Measurements from ENCODE around the gene AFMID. TPM values are rescaled to one million over a fixed set of nuclear protein-coding genes. Genes with fewer than 3 reads are reported as not detected.

The AFMID gene
- total and polyA plus RNA-seq, 9 of the 15 experiments (the other 6 are each of a cell fraction or from before 2014, with no cell fraction given) = 62.1 to 188 (median 74.4) TPM

DNA sequence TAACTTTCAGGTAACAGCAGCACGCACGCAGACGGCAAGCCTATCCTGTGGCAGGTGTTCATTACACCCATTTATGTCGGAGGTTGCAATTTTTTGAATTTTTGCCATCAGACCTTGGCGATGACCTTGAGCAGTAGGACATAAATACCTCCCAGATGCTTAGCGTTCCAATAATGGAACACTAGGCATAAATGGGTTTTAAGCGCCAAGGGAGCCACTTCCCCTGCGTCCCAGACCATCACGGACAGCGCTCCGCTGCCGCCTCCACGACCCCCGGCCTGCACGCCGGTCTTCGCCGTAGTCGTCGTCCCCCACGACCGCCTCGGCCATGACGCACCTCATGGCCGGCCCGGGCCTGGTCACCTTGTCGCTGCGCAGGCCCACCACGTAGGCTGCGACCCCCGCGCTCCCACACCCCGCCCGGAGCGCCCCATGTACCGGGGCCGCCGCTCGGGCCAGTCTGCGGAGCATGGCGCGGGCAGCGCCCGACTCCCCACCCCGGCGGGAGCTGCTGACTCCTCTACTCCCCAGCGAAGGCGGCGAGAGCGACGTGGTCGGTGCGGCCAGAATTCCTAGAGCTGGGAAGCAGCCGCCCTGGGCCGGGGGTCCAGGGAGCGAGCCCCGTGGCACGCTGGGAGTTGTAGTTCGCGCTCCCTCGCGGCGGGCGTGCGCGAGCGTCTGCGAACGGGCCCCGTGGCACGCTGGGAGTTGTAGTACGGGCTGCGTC is 66.9 kb downstream of the AFMID start (continued):
- TF ChIP-seq MYBL2 (IDR thresholded peaks at IDR 0.05; ENCODE audit: low read depth) (no peak), MYBL2 (CRISPR knock-in tag; IDR thresholded peaks at IDR 0.05; ENCODE audit: borderline replicate concordance) (no peak), ATF7 (IDR thresholded peaks at IDR 0.05) (peak; percentile 36; the same call in 1 of the 2 replicates), ZFP30 (CRISPR knock-in tag; IDR thresholded peaks at IDR 0.05; ENCODE audit: borderline replicate concordance) (no peak), ZNF3 (CRISPR knock-in tag; IDR thresholded peaks at IDR 0.05) (no peak), KLF1 (tag; IDR thresholded peaks at IDR 0.05) (no peak), SAFB2 (IDR thresholded peaks at IDR 0.05; ENCODE audit: borderline replicate concordance, low read depth, low read length, severe bottlenecking) (no peak), NFRKB (IDR thresholded peaks at IDR 0.05; ENCODE audit: low read depth) (peak; percentile 50; the same call in 1 of the 2 replicates), MAZ (CRISPR knock-in tag; conservative IDR thresholded peaks at IDR 0.05 in 1 of 2, IDR thresholded peaks at IDR 0.05 in 1 of 2) (peak; percentile 80 to 95), ZNF143 (CRISPR knock-in tag; IDR thresholded peaks at IDR 0.05) (peak; percentile 100), EP300 (IDR thresholded peaks at IDR 0.05; ENCODE audit: low read length) (no peak), HNRNPH1 (optimal IDR thresholded peaks at IDR 0.05; ENCODE audit: low read depth, low read length) (no peak), RBM25 (IDR thresholded peaks at IDR 0.05; ENCODE audit: low read depth, low read length, severe bottlenecking) (no peak), SIX5 (IDR thresholded peaks at IDR 0.05; ENCODE audit: borderline replicate concordance in 1 of 2, insufficient read depth in 1 of 2, low read depth in 1 of 2, low read length in 2 of 2) (peak; percentile 90 to 94), JUND (IDR thresholded peaks at IDR 0.05; ENCODE audit: borderline replicate concordance, low read depth, low read length) (peak; percentile 28), JUND (tag; IDR thresholded peaks at IDR 0.05; ENCODE audit: borderline replicate concordance, low read depth, low read length) (no peak; the same call in 2 of the 3 replicates), ZEB2 (IDR thresholded peaks at IDR 0.05) (0 out of 2 replicates have a peak, but pooled peaks have one; percentile 46), CREBBP (IDR thresholded peaks at IDR 0.05; ENCODE audit: low read depth, low read length) (no peak), ZNF561 (CRISPR knock-in tag; conservative IDR thresholded peaks at IDR 0.05) (no peak), ETS1 (conservative IDR thresholded peaks at IDR 0.05; ENCODE audit: control insufficient read depth, low read depth, low read length) (peak; percentile 99), RHOXF2B (CRISPR knock-in tag; conservative IDR thresholded peaks at IDR 0.05) (no peak), EZH2 (IDR thresholded peaks at IDR 0.05; ENCODE audit: borderline replicate concordance, low read depth, low read length) (no peak), RBBP5 (IDR thresholded peaks at IDR 0.05; ENCODE audit: borderline replicate concordance, insufficient read depth, low read length, poor library complexity, severe bottlenecking) (no peak)
- TF ChIP-seq, protein P1, sequence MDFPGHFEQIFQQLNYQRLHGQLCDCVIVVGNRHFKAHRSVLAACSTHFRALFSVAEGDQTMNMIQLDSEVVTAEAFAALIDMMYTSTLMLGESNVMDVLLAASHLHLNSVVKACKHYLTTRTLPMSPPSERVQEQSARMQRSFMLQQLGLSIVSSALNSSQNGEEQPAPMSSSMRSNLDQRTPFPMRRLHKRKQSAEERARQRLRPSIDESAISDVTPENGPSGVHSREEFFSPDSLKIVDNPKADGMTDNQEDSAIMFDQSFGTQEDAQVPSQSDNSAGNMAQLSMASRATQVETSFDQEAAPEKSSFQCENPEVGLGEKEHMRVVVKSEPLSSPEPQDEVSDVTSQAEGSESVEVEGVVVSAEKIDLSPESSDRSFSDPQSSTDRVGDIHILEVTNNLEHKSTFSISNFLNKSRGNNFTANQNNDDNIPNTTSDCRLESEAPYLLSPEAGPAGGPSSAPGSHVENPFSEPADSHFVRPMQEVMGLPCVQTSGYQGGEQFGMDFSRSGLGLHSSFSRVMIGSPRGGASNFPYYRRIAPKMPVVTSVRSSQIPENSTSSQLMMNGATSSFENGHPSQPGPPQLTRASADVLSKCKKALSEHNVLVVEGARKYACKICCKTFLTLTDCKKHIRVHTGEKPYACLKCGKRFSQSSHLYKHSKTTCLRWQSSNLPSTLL (IDR thresholded peaks at IDR 0.05) = no peak
- TF ChIP-seq, protein P2, sequence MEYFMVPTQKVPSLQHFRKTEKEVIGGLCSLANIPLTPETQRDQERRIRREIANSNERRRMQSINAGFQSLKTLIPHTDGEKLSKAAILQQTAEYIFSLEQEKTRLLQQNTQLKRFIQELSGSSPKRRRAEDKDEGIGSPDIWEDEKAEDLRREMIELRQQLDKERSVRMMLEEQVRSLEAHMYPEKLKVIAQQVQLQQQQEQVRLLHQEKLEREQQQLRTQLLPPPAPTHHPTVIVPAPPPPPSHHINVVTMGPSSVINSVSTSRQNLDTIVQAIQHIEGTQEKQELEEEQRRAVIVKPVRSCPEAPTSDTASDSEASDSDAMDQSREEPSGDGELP (CRISPR knock-in tag; IDR thresholded peaks at IDR 0.05; ENCODE audit: borderline replicate concordance) = peak; percentile 66
